ENCODE results near the gene LRRC75B. TPM values are rescaled to one million over a fixed set of nuclear protein-coding genes. Genes with fewer than 3 reads are reported as not detected.

LRRC75B gene
- total and polyA plus RNA-seq, 2 of the 13 experiments (the other 11 are each of a cell fraction or from before 2014, with no cell fraction given), result 11.8 to 34.8 TPM

- Histone ChIP-seq H2AFZ (ENCODE audit: low read length) (no peak overlapping the region), H3K27me3 (ENCODE audit: control insufficient read depth in 1 of 2, insufficient read depth in 2 of 2, low read length in 2 of 2) (no peaks in the 10 kb centered on the region), H3K27ac (ENCODE audit: extremely low read length, insufficient read depth, low read length) (peak overlapping the region; percentile 78), H3K4me1 (ENCODE audit: insufficient read depth, low read length) (peaks cover 64% of the 10 kb centered on the region), H3K36me3 (replicated peaks in 1 of 2; ENCODE audit: control insufficient read depth in 1 of 2, insufficient read depth in 2 of 2, low read length in 2 of 2) (peaks cover 36 to 64% of the 10 kb centered on the region in 2 experiments), H3K79me2 (ENCODE audit: insufficient read depth, low read length) (peaks cover 19% of the 10 kb centered on the region), H3K4me2 (ENCODE audit: low read depth, low read length) (no peak overlapping the region; the same call in 1 of the 2 replicates), H4K20me1 (ENCODE audit: insufficient read depth, low read length) (0 out of 2 replicates have a peak, but pooled peaks cover 3% of the 10 kb centered on the region), H3K9me3 (ENCODE audit: low read length) (no peaks in the 10 kb centered on the region), H3K9ac (ENCODE audit: insufficient read depth, low read depth, low read length) (peak overlapping the region; percentile 18; the same call in 1 of the 2 replicates), H3K4me3 (replicated peaks in 1 of 3; ENCODE audit: insufficient read depth in 1 of 3, low read depth in 2 of 3, low read length in 3 of 3) (no peak overlapping the region)
- WGBS (ENCODE audit: low lambda C conversion rate), result 84% methylated on average over 7 of the region's 7 CpGs
- no TSS peak for BruUV-seq (replicated peaks)
- ATAC-seq (peak; percentile 21; the same call in 2 of the 3 replicates), DNase-seq (ENCODE audit: low spot score) (no peak), FAIRE-seq (no peak)
- POLR2A ChIA-PET, result interaction anchor here (1.1 to 7.9 kb wide), 7 partner anchors 8 to 60 kb away, joined by 3 to 75 read pairs (median 11); partner anchors contain the start of genes GUCD1, LRRC75B and SNRPD3
- intact Hi-C loops (cut with micrococcal nuclease; ENCODE audit: unreplicated experiment), result no loop called here
- in situ Hi-C loops (cut with HindIII; ENCODE audit: extremely low pct_ligation_motif_present, low pct_unique_long_range_greater_than_20kb), result no loop called here
- TF ChIP-seq IRF1 (CRISPR knock-in tag; IDR thresholded peaks at IDR 0.05; ENCODE audit: low read depth) (no peak), RBM22 (optimal IDR thresholded peaks at IDR 0.05; ENCODE audit: low read length) (peak; percentile 36), KDM4B (CRISPR knock-in tag; IDR thresholded peaks at IDR 0.05) (no peak), TARDBP (CRISPR knock-in tag; IDR thresholded peaks at IDR 0.05) (0 out of 2 replicates have a peak, but pooled peaks have one; percentile 25)
- CTCF ChIA-PET (ENCODE audit: low intra/inter-chr PET ratio, low total read pairs), result no interaction called here
These were observed 21.6 kb downstream of the LRRC75B start for GRCh38 chr22:24571266-24571665.

- in situ Hi-C loops (cut with HindIII; ENCODE audit: extremely low pct_ligation_motif_present, low pct_unique_long_range_greater_than_20kb), result no loop called here
- no peak overlapping the region for H3K27ac ChIP-seq (ENCODE audit: extremely low read length, insufficient read depth, low read length)
- no peaks in the 10 kb centered on the region for H3K9me3 ChIP-seq (ENCODE audit: low read length)
- no peak overlapping the region for H3K4me2 ChIP-seq (ENCODE audit: low read depth, low read length)
- no peak for FAIRE-seq
- H3K4me3 ChIP-seq (replicated peaks in 1 of 3; ENCODE audit: insufficient read depth in 1 of 3, low read depth in 2 of 3, low read length in 3 of 3), result no peak overlapping the region
- no TSS peak for BruUV-seq (replicated peaks)
- peaks cover 87% of the 10 kb centered on the region for H3K4me1 ChIP-seq (ENCODE audit: insufficient read depth, low read length)
- H3K9ac ChIP-seq (ENCODE audit: insufficient read depth, low read depth, low read length), result no peak overlapping the region
- H2AFZ ChIP-seq (ENCODE audit: low read length), result no peak overlapping the region
- H3K79me2 ChIP-seq (ENCODE audit: insufficient read depth, low read length), result peaks cover 55% of the 10 kb centered on the region
- intact Hi-C loops (cut with micrococcal nuclease; ENCODE audit: unreplicated experiment), result no loop called here
- ChIA-PET CTCF (ENCODE audit: low intra/inter-chr PET ratio, low total read pairs) (no interaction called here), POLR2A (interaction anchor here (0.6 to 7.9 kb wide), 6 partner anchors 9 to 25 kb away, joined by 3 to 75 read pairs (median 4); partner anchors contain the start of genes GUCD1, LRRC75B and SNRPD3)
- no peaks in the 10 kb centered on the region for H3K27me3 ChIP-seq (ENCODE audit: control insufficient read depth in 1 of 2, insufficient read depth in 2 of 2, low read length in 2 of 2)
- peaks cover 30 to 61% of the 10 kb centered on the region in 2 experiments for H3K36me3 ChIP-seq (replicated peaks in 1 of 2; ENCODE audit: control insufficient read depth in 1 of 2, insufficient read depth in 2 of 2, low read length in 2 of 2)
- WGBS (ENCODE audit: low lambda C conversion rate), result 91% methylated on average over 10 of the region's 10 CpGs
- no peak for DNase-seq (ENCODE audit: low spot score)
- H4K20me1 ChIP-seq (ENCODE audit: insufficient read depth, low read length), result peaks cover 17% of the 10 kb centered on the region; the same call in 1 of the 2 replicates
- no peak for ATAC-seq
- TF ChIP-seq ZNF337 (CRISPR knock-in tag; IDR thresholded peaks at IDR 0.05; ENCODE audit: borderline replicate concordance, low read depth) (no peak), ZBTB49 (CRISPR knock-in tag; IDR thresholded peaks at IDR 0.05; ENCODE audit: borderline replicate concordance) (no peak), MAF1 (CRISPR knock-in tag; IDR thresholded peaks at IDR 0.05; ENCODE audit: borderline replicate concordance) (no peak), ZNF781 (CRISPR knock-in tag; IDR thresholded peaks at IDR 0.05; ENCODE audit: borderline replicate concordance, not compliant biosample characterization) (no peak), ATF5 (CRISPR knock-in tag; IDR thresholded peaks at IDR 0.05; ENCODE audit: low read depth) (no peak), PAX8 (CRISPR knock-in tag; IDR thresholded peaks at IDR 0.05; ENCODE audit: borderline replicate concordance) (no peak), PLRG1 (conservative IDR thresholded peaks at IDR 0.05) (no peak), POLR2G (IDR thresholded peaks at IDR 0.05; ENCODE audit: low read depth, low read length) (no peak), TCF7L2 (IDR thresholded peaks at IDR 0.05; ENCODE audit: low read depth, low read length) (no peak), SNAPC2 (CRISPR knock-in tag; IDR thresholded peaks at IDR 0.05) (no peak)
These were observed 25.2 kb downstream of the LRRC75B start for GRCh38 chr22:24567668-24568067.

All from HepG2 (cell line).